Measurements from ENCODE around the gene SMYD3.

Gene SMYD3

GRCh38 chr1:246278371-246278770, 228.7 kb downstream of the SMYD3 start:
- no peak overlapping the region for H3K9ac ChIP-seq (ENCODE audit: low read length)
- H3K4me2 ChIP-seq (ENCODE audit: low read depth, low read length), result no peak overlapping the region
- H3K9me2 ChIP-seq (replicated peaks; ENCODE audit: insufficient read depth, low read length), result no peaks in the 10 kb centered on the region
- no peaks in the 10 kb centered on the region for H3F3A ChIP-seq (ENCODE audit: insufficient read depth, low read length)
- no peaks in the 10 kb centered on the region for H3K9me3 ChIP-seq (replicated peaks; ENCODE audit: insufficient read depth, low read length)
- H4K20me1 ChIP-seq (ENCODE audit: insufficient read depth, low read length), result no peaks in the 10 kb centered on the region
- no peaks in the 10 kb centered on the region for H3K4me1 ChIP-seq (ENCODE audit: low read length)
- no peak for DNase-seq
- no peak overlapping the region for H3K27ac ChIP-seq (ENCODE audit: low read length)
- TF ChIP-seq EZH2phosphoT487 (IDR thresholded peaks at IDR 0.05; ENCODE audit: low read length), result no peak
- TF ChIP-seq CTCF (IDR thresholded peaks at IDR 0.05; ENCODE audit: low read length), result no peak
- TF ChIP-seq EZH2 (optimal IDR thresholded peaks at IDR 0.05; ENCODE audit: low read depth, low read length), result no peak
- H3K79me2 ChIP-seq (ENCODE audit: low read length), result no peaks in the 10 kb centered on the region
- H3K36me3 ChIP-seq (replicated peaks; ENCODE audit: insufficient read depth, low read length), result no peaks in the 10 kb centered on the region
- no peak overlapping the region for H2AFZ ChIP-seq (ENCODE audit: low read length)
- no peaks in the 10 kb centered on the region for H3K27me3 ChIP-seq (replicated peaks; ENCODE audit: insufficient read depth, low read length)
- no peak overlapping the region for H3K4me3 ChIP-seq (ENCODE audit: low read length)

GRCh38 chr1:246275036-246275435, 232.0 kb downstream of the SMYD3 start:
- H3K9ac ChIP-seq (ENCODE audit: low read length), result no peak overlapping the region
- H2AFZ ChIP-seq (ENCODE audit: low read length), result no peak overlapping the region
- no peaks in the 10 kb centered on the region for H3K9me2 ChIP-seq (replicated peaks; ENCODE audit: insufficient read depth, low read length)
- no peaks in the 10 kb centered on the region for H4K20me1 ChIP-seq (ENCODE audit: insufficient read depth, low read length)
- no peak overlapping the region for H3K4me2 ChIP-seq (ENCODE audit: low read depth, low read length)
- TF ChIP-seq EZH2phosphoT487 (IDR thresholded peaks at IDR 0.05; ENCODE audit: low read length) (no peak), CTCF (IDR thresholded peaks at IDR 0.05; ENCODE audit: low read length) (no peak), EZH2 (optimal IDR thresholded peaks at IDR 0.05; ENCODE audit: low read depth, low read length) (no peak)
- H3K9me3 ChIP-seq (replicated peaks; ENCODE audit: insufficient read depth, low read length), result no peaks in the 10 kb centered on the region
- no peaks in the 10 kb centered on the region for H3K79me2 ChIP-seq (ENCODE audit: low read length)
- no peak overlapping the region for H3K27ac ChIP-seq (ENCODE audit: low read length)
- H3K36me3 ChIP-seq (replicated peaks; ENCODE audit: insufficient read depth, low read length), result no peaks in the 10 kb centered on the region
- DNase-seq, result no peak
- H3F3A ChIP-seq (ENCODE audit: insufficient read depth, low read length), result no peaks in the 10 kb centered on the region
- H3K4me1 ChIP-seq (ENCODE audit: low read length), result no peaks in the 10 kb centered on the region
- no peak overlapping the region for H3K4me3 ChIP-seq (ENCODE audit: low read length)
- no peaks in the 10 kb centered on the region for H3K27me3 ChIP-seq (replicated peaks; ENCODE audit: insufficient read depth, low read length)

- no peak overlapping the region for H3K4me2 ChIP-seq (ENCODE audit: low read depth, low read length)
- H3K27ac ChIP-seq (ENCODE audit: low read length), result no peak overlapping the region
- no peaks in the 10 kb centered on the region for H3K27me3 ChIP-seq (replicated peaks; ENCODE audit: insufficient read depth, low read length)
- no peak for DNase-seq
- no peak overlapping the region for H3K9ac ChIP-seq (ENCODE audit: low read length)
- TF ChIP-seq EZH2 (optimal IDR thresholded peaks at IDR 0.05; ENCODE audit: low read depth, low read length), result no peak
- TF ChIP-seq EZH2phosphoT487 (IDR thresholded peaks at IDR 0.05; ENCODE audit: low read length), result no peak
- no peak for TF ChIP-seq CTCF (IDR thresholded peaks at IDR 0.05; ENCODE audit: low read length)
- no peak overlapping the region for H3K4me3 ChIP-seq (ENCODE audit: low read length)
- no peaks in the 10 kb centered on the region for H3K79me2 ChIP-seq (ENCODE audit: low read length)
- no peak overlapping the region for H2AFZ ChIP-seq (ENCODE audit: low read length)
- no peaks in the 10 kb centered on the region for H3F3A ChIP-seq (ENCODE audit: insufficient read depth, low read length)
- H3K9me2 ChIP-seq (replicated peaks; ENCODE audit: insufficient read depth, low read length), result no peaks in the 10 kb centered on the region
- no peaks in the 10 kb centered on the region for H3K9me3 ChIP-seq (replicated peaks; ENCODE audit: insufficient read depth, low read length)
- H4K20me1 ChIP-seq (ENCODE audit: insufficient read depth, low read length), result no peaks in the 10 kb centered on the region
- no peaks in the 10 kb centered on the region for H3K36me3 ChIP-seq (replicated peaks; ENCODE audit: insufficient read depth, low read length)
- no peaks in the 10 kb centered on the region for H3K4me1 ChIP-seq (ENCODE audit: low read length)
Measured at GRCh38 chr1:246274186-246274585, 232.9 kb downstream of the SMYD3 start.
